Measurements from ENCODE around the gene MIGA1. TPM values are rescaled to one million over a fixed set of nuclear protein-coding genes. Genes with fewer than 3 reads are reported as not detected.
A peak's percentile ranks its signal among the peaks of the same experiment; 100 is the strongest.

The MIGA1 gene
- total RNA-seq, 3 donors from 2014 or later (not counting 1 experiment from before 2014, with no cell fraction given) = 13.6 to 16.9 (median 15.6) TPM

GRCh38 chr1:77891200-77891599 lies 111.8 kb downstream of the MIGA1 start:
- ATAC-seq (no peak), DNase-seq (no peak)
- no peaks in the 10 kb centered on the region for H3K9me3 Mint-ChIP-seq
- H3K4me3 ChIP-seq (ENCODE audit: low read length) = no peak overlapping the region
- peaks cover 11% of the 10 kb centered on the region for H3K27me3 ChIP-seq (ENCODE audit: control insufficient read depth, insufficient read depth, low read length)
- H3K9me3 ChIP-seq (ENCODE audit: control insufficient read depth, insufficient read depth, low read length) = no peaks in the 10 kb centered on the region
- no peaks in the 10 kb centered on the region for H3K36me3 ChIP-seq (ENCODE audit: control insufficient read depth, insufficient read depth, low read length)
- H3K4me3 Mint-ChIP-seq = no peak overlapping the region
- intact Hi-C loops (cut with micrococcal nuclease) = no loop called here
- H3K27ac Mint-ChIP-seq = no peak overlapping the region
- H3K36me3 Mint-ChIP-seq = no peaks in the 10 kb centered on the region
- H3K4me1 ChIP-seq (ENCODE audit: control insufficient read depth, insufficient read depth, low read length) = peaks cover 11% of the 10 kb centered on the region
- WGBS (ENCODE audit: insufficient coverage) = 83% methylated on average over 1 of the region's 1 CpG
- H3K27ac ChIP-seq (ENCODE audit: low read length) = no peak overlapping the region
- TF ChIP-seq CTCF (IDR thresholded peaks at IDR 0.05) = no peak
- peaks cover 6 to 16% of the 10 kb centered on the region in 2 donors for H3K27me3 Mint-ChIP-seq (ENCODE audit: low read depth in 2 of 2)
- peaks cover 7 to 19% of the 10 kb centered on the region in 2 donors for H3K4me1 Mint-ChIP-seq

GRCh38 chr1:77899647-77900320 lies 120.3 kb downstream of the MIGA1 start:
- DNase-seq (no peak), ATAC-seq (no peak)
- Histone ChIP-seq H3K4me3 (ENCODE audit: low read length) (no peak overlapping the region), H3K27ac (ENCODE audit: low read length) (no peak overlapping the region), H3K36me3 (ENCODE audit: control insufficient read depth, insufficient read depth, low read length) (no peaks in the 10 kb centered on the region), H3K4me1 (ENCODE audit: control insufficient read depth, insufficient read depth, low read length) (no peaks in the 10 kb centered on the region), H3K9me3 (ENCODE audit: control insufficient read depth, insufficient read depth, low read length) (no peaks in the 10 kb centered on the region), H3K27me3 (ENCODE audit: control insufficient read depth, insufficient read depth, low read length) (no peaks in the 10 kb centered on the region)
- Mint-ChIP-seq H3K9me3 (no peaks in the 10 kb centered on the region), H3K27me3 (ENCODE audit: low read depth in 2 of 2) (peaks cover 0 to 2% of the 10 kb centered on the region in 2 donors), H3K4me3 (no peak overlapping the region), H3K27ac (no peak overlapping the region), H3K36me3 (no peaks in the 10 kb centered on the region), H3K4me1 (no peaks in the 10 kb centered on the region)
- 100% methylated on average over 1 of the region's 4 CpGs for WGBS (ENCODE audit: insufficient coverage)
- TF ChIP-seq CTCF (IDR thresholded peaks at IDR 0.05) = no peak
- intact Hi-C loops (cut with micrococcal nuclease) = loop anchor here (5.0 kb wide), 1 partner anchor 1747 kb away; no protein-coding TSS in a partner anchor

GRCh38 chr1:77900687-77901293 lies 121.3 kb downstream of the MIGA1 start:
- Mint-ChIP-seq H3K4me1 (no peaks in the 10 kb centered on the region), H3K36me3 (no peaks in the 10 kb centered on the region), H3K27ac (no peak overlapping the region), H3K4me3 (no peak overlapping the region), H3K27me3 (ENCODE audit: low read depth in 2 of 2) (peaks cover 0 to 2% of the 10 kb centered on the region in 2 donors), H3K9me3 (no peaks in the 10 kb centered on the region)
- 40% methylated on average over 1 of the region's 4 CpGs for WGBS (ENCODE audit: insufficient coverage)
- H3K4me3 ChIP-seq (ENCODE audit: low read length) = no peak overlapping the region
- no peaks in the 10 kb centered on the region for H3K4me1 ChIP-seq (ENCODE audit: control insufficient read depth, insufficient read depth, low read length)
- H3K9me3 ChIP-seq (ENCODE audit: control insufficient read depth, insufficient read depth, low read length) = no peaks in the 10 kb centered on the region
- intact Hi-C loops (cut with micrococcal nuclease) = loop anchor here (5.0 kb wide), 1 partner anchor 1748 kb away; no protein-coding TSS in a partner anchor
- no peaks in the 10 kb centered on the region for H3K36me3 ChIP-seq (ENCODE audit: control insufficient read depth, insufficient read depth, low read length)
- H3K27ac ChIP-seq (ENCODE audit: low read length) = no peak overlapping the region
- DNase-seq (peak in 1 of 2 donors; percentile 43), ATAC-seq (peak in 1 of 3 donors; percentile 39)
- TF ChIP-seq CTCF (IDR thresholded peaks at IDR 0.05) = peak; percentile 8
- H3K27me3 ChIP-seq (ENCODE audit: control insufficient read depth, insufficient read depth, low read length) = no peaks in the 10 kb centered on the region

All from natural killer cell (primary cell).